Activated T-helper 2 cell treated with anti-CD3 and anti-CD28 coated beads, Interferon-gamma antibody, Interleukin-2, Interleukin-4, amounts not matched to agents 10 μg/mL and 5 μg/mL and 100 μg/mL, durations not matched to agents 14 hours and 24 hours and 36 hours (primary cell): ENCODE measurements around the gene MACROH2A1. TPM values are rescaled to one million over a fixed set of nuclear protein-coding genes. Genes with fewer than 3 reads are reported as not detected.

ENCODE experiments used
- DNase-seq: peaks from one replicate; pipeline ENCODE4 v3.0.0; 2021; ENCODE audit warnings: low spot score
- H3K27ac Mint-ChIP-seq: one replicate; pipeline ENCODE4 v1.8.0; 2021; ENCODE audit warnings: mixed read lengths
- H3K27me3 Mint-ChIP-seq: one replicate; pipeline ENCODE4 v1.8.0; 2021; ENCODE audit warnings: low read depth, mixed read lengths
- H3K36me3 Mint-ChIP-seq: one replicate; pipeline ENCODE4 v1.8.0; 2021; ENCODE audit warnings: low read depth, mixed read lengths
- H3K4me1 Mint-ChIP-seq: one replicate; pipeline ENCODE4 v1.8.0; 2021; ENCODE audit warnings: low read depth, mixed read lengths
- H3K4me3 Mint-ChIP-seq: one replicate; pipeline ENCODE4 v1.8.0; 2021; ENCODE audit warnings: low read depth, mild to moderate bottlenecking, moderate library complexity, mixed read lengths
- H3K9me3 Mint-ChIP-seq: one replicate; pipeline ENCODE4 v1.8.0; 2021; ENCODE audit warnings: mixed read lengths
- intact Hi-C: fragments of 100-400 bp; cut with micrococcal nuclease; formaldehyde crosslinking; loops from one replicate; pipeline ENCODE4 v1.15.1; 2023
- total RNA-seq: library from RNA; stranded (reverse); gene quantifications from 2 replicates; pipeline ENCODE4 v1.2.3, GENCODE V29; 2022

Gene MACROH2A1
- total RNA-seq, 1 donor from 2014 or later: 285 TPM

DNA sequence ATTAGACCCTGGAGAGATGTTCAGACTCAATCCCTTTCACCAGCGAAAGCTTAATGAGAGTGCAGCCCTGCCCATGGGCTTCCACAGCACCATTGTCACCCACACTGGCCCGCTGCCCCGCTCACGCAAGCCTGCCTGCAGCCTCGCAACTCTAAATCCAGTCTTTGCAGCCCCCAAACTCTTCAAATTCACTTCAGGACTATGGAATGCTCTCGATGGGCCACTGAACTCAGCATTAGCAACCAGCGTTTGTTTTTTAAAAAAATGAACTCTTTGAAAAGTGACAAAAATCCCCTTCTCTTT lies 31.1 kb upstream of the MACROH2A1 start:
- Mint-ChIP-seq H3K9me3 (peaks cover 9% of the 10 kb centered on the region), H3K27me3 (peaks cover 14% of the 10 kb centered on the region), H3K4me3 (no peak overlapping the region), H3K36me3 (no peaks in the 10 kb centered on the region), H3K27ac (no peak overlapping the region), H3K4me1 (peaks cover 7% of the 10 kb centered on the region)
- intact Hi-C loops: no loop called here
- no peak for DNase-seq

DNA sequence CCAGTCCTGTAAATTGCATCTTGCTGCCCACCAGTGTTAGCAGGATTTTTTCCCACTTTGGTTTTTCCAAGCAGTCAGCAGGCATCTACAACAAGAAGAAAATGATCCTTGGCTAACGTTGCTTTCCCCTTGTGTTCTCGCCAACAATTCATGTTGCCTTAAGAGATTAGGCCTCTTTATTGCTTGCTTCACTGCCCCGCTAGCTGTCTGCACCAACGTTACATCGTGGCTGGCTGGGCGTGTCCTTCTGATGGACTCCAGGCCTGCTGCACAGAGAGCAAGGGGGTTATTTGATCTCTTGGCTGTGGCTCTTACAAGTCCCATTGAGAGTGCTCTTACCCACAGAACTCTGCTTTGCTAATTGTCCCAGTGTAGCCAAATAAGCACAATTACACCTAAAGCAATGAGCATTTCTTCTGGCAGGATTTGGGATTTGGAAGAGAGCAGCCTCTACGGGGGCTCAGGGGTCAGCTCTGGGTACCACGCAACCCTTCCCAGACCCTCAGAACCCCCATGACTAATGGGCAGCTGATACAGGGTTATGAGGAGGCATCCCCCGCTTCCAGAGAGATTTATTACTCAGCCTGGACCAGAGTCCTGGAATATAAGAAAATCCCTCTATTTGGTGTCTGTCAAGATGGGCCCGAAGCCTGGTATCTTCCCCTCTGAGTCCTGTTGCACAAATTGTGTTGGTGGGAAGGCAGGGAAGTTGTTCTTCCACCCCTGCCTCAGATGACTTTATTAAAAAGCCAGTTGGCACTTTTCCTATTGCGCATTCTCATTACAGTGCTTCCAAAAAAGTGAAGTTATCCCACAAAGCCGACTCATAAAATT lies 30.5 kb upstream of the MACROH2A1 start:
- no peak for DNase-seq
- Mint-ChIP-seq H3K27me3 (peaks cover 11% of the 10 kb centered on the region), H3K4me3 (no peak overlapping the region), H3K36me3 (no peaks in the 10 kb centered on the region), H3K4me1 (peaks cover 7% of the 10 kb centered on the region), H3K9me3 (peaks cover 9% of the 10 kb centered on the region), H3K27ac (no peak overlapping the region)
- intact Hi-C loops: no loop called here

DNA sequence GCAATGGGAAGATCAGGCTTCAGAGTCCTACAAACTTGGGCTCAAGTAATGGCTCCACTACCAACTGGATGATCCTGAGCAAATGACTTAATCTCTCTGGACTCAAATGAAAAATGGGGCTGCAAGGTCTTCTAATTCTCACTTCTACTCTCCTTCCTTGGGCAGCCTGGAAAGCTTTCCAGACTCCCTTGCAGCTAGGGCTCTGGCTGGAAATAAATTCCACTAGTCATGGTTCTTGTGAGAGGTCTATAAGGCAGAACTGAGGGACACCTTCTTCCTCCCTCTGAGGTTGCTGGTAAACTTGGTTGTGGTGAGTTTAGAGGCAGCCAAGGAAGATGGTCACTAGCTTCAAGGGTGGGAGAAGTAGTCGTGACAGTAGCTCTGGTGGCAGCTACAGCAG lies 29.6 kb upstream of the MACROH2A1 start:
- no peak overlapping the region for H3K27ac Mint-ChIP-seq
- no peak overlapping the region for H3K4me3 Mint-ChIP-seq
- peaks cover 7% of the 10 kb centered on the region for H3K27me3 Mint-ChIP-seq
- intact Hi-C loops: no loop called here
- peaks cover 9% of the 10 kb centered on the region for H3K9me3 Mint-ChIP-seq
- no peak for DNase-seq
- H3K4me1 Mint-ChIP-seq: peaks cover 9% of the 10 kb centered on the region
- H3K36me3 Mint-ChIP-seq: no peaks in the 10 kb centered on the region

DNA sequence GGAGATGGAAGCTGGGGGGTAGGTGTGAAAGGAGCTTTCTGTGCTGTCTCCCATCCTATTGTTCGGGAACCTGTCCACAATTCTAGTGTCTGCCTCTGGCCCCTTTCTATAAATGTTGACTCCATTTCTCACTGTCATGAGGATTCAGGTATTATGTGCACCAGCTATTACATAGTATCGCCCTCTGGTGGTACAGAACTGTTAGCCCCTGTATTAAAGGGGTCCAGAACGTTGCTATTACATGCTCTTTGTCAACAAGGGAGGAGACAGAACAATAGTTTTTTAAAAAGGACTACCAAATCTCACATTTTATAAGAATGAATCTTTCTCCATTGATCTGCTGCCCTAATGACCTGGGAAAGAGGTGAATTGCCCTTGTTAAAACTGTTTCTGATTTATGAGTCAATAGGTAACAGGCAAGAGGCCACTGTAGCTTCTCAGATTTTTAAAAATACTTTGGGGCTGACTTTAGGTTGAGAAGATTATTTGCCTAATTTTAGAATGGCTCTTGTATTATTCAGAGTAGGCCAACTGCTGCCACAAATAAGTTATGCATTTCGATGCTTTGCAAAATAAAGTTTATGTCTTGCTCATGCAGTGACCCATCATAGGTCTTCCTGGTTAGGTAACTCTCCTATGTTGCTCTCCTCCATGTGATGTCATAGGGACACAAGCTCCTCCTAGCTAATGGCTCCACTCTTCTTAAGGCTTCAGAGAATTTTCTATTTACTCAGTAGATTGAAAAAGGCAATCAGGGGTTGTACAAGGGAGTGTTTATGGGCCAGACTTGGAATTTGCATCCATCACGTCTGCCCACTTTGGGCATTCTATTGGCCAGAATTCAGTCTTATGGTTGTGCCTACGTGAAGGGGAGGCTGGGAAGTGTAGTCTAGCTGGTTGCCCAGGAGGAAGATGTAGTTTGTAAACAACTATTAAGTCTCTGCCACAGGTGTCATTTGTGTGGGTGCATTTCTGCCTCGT lies 27.4 kb upstream of the MACROH2A1 start:
- Mint-ChIP-seq H3K27ac (peak overlapping the region; percentile 38), H3K4me3 (no peak overlapping the region), H3K27me3 (peaks cover 11% of the 10 kb centered on the region), H3K36me3 (no peaks in the 10 kb centered on the region), H3K4me1 (peaks cover 9% of the 10 kb centered on the region), H3K9me3 (peaks cover 9% of the 10 kb centered on the region)
- intact Hi-C loops: loop anchor here (2.0 kb wide), 1 partner anchor 28 kb away; the partner anchor contains the start of gene MACROH2A1
- peak; percentile 19 for DNase-seq

DNA sequence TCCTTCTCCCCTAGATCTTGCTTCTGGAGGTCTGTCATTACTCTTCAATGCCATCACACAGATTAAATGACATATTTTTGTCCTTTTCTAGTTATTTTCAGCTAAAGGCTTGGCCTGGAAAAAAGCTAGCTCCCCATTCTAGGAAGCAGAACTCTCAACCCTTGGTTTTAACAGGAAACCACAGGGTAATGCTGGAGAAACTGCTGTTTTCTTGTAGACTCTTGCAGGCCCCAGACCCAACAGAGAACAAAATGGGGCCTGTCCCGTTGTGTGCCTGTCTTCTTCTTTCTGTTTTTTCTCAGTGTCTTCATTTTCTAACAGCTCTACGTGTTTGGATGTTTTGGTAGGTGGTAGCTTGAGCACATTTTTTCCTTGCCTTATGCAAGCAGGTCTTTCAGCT lies 26.6 kb upstream of the MACROH2A1 start:
- peaks cover 17% of the 10 kb centered on the region for H3K27me3 Mint-ChIP-seq
- H3K27ac Mint-ChIP-seq: peak overlapping the region; percentile 38
- intact Hi-C loops: loop anchor here (2.0 kb wide), 1 partner anchor 27 kb away; the partner anchor contains the start of gene MACROH2A1
- no peak overlapping the region for H3K4me3 Mint-ChIP-seq
- no peaks in the 10 kb centered on the region for H3K36me3 Mint-ChIP-seq
- no peak for DNase-seq
- H3K9me3 Mint-ChIP-seq: peaks cover 9% of the 10 kb centered on the region
- peaks cover 9% of the 10 kb centered on the region for H3K4me1 Mint-ChIP-seq

DNA sequence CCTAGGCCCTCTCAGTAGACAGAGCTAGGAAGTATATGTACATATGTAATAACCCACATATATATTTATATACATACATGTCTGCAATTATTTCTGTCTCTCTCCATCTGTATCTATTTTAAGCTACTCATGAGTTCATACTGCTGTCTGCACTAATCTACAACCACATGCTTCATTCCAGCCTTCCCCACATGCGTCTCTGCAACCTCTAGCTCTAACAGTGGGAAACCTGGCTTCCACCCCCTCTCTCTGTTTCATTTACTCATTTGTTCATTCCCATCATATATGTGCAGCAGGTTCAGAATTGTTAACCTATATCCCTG lies 24.8 kb upstream of the MACROH2A1 start:
- H3K27me3 Mint-ChIP-seq: peaks cover 31% of the 10 kb centered on the region
- DNase-seq: no peak
- H3K36me3 Mint-ChIP-seq: no peaks in the 10 kb centered on the region
- intact Hi-C loops: no loop called here
- no peak overlapping the region for H3K4me3 Mint-ChIP-seq
- H3K27ac Mint-ChIP-seq: no peak overlapping the region
- H3K4me1 Mint-ChIP-seq: peaks cover 9% of the 10 kb centered on the region
- peaks cover 6% of the 10 kb centered on the region for H3K9me3 Mint-ChIP-seq

DNA sequence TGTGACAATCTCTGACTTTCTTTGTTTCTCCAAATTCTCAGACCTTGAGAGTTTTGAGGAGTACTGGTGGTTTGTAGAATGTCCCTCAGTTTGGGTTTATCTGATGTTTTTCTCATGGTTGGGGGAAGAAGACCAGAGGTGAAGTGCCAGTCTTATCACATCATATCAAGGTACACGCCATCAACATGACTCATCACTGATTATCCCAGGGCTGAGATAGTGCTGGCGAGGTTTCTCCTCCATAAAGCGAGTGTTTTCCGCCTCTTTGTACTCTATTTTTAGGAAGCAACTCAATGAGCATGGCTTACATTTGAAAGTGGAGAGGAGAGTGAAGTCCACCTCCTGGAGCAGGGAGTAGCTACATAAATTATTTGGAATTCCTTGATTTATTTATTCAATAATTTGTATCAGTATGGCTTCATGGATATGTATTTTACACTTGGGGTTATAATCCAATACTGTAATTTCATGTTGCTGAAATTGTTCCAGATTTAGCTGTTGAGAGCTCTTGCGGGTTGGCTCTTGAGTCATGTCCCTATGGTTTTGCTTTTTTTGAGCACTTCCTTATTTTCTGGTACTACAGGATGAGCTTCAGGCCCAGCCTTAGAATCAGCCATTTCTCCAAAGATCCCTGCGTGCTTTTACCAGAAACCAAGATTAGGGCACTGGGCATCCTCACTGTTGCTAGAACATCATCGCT lies 24.3 kb upstream of the MACROH2A1 start:
- H3K4me3 Mint-ChIP-seq: no peak overlapping the region
- intact Hi-C loops: no loop called here
- DNase-seq: no peak
- H3K27me3 Mint-ChIP-seq: peaks cover 33% of the 10 kb centered on the region
- H3K36me3 Mint-ChIP-seq: no peaks in the 10 kb centered on the region
- peaks cover 9% of the 10 kb centered on the region for H3K4me1 Mint-ChIP-seq
- H3K9me3 Mint-ChIP-seq: peaks cover 1% of the 10 kb centered on the region
- no peak overlapping the region for H3K27ac Mint-ChIP-seq

DNA sequence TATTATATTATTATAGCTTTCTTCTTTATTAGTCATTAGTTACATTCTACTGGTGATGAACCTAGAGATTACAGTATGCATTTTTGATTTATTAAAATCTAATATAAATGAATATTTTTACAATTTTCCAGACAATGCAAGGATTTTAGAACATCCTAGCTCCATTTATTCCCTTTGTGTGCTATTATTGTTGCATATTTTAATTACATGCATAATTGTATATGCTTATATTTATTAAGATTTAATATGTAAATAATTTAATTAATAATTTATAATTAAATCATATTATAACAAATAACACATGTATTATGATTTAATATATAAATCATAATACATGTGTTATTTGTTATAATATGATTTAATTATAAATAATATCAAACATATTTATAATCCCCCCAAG lies 23.4 kb upstream of the MACROH2A1 start:
- no peak for DNase-seq
- peaks cover 37% of the 10 kb centered on the region for H3K27me3 Mint-ChIP-seq
- no peaks in the 10 kb centered on the region for H3K9me3 Mint-ChIP-seq
- H3K4me3 Mint-ChIP-seq: no peak overlapping the region
- H3K36me3 Mint-ChIP-seq: no peaks in the 10 kb centered on the region
- H3K4me1 Mint-ChIP-seq: peaks cover 9% of the 10 kb centered on the region
- no peak overlapping the region for H3K27ac Mint-ChIP-seq
- intact Hi-C loops: no loop called here

DNA sequence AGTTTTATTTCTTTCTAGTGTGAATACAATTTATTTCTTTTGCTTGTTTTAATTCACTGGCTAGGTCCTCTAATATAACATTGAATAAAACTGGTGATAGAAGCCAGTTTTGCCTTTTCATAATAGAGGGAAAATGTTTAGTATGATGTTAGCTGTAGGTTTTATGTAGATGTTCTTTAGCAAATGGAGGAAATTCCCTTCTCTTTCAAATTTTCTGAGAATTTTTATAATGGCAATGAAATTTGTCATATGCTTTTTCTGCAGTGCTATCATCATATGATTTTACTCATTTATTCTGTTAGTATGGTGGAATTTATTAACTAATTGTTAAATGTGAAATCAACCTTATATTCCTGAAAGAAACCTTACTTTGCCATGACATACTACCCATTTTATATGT lies 18.1 kb upstream of the MACROH2A1 start:
- intact Hi-C loops: no loop called here
- Mint-ChIP-seq H3K36me3 (no peaks in the 10 kb centered on the region), H3K27ac (no peak overlapping the region), H3K4me3 (no peak overlapping the region), H3K27me3 (peaks cover 69% of the 10 kb centered on the region), H3K4me1 (no peaks in the 10 kb centered on the region), H3K9me3 (no peaks in the 10 kb centered on the region)
- DNase-seq: no peak

DNA sequence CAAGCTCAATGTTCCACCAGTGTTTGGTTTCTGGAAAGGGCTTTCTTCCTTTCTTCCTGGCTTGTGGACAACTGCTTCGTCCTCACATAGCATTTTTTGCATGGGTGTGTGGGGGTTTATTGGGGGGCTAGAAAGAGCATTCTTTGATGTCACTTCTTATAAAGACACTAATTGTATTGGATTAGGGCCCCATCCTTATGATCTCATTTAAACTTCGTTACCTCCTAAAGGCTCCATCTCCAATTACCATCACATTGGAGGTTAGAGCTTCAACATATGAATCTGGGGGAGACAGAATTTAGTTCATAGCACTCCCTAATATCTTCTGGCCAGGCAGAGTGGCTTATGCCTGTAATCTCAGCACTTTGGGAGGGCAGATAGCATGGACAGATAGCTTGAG lies 6.1 kb upstream of the MACROH2A1 start:
- intact Hi-C loops: no loop called here

DNA sequence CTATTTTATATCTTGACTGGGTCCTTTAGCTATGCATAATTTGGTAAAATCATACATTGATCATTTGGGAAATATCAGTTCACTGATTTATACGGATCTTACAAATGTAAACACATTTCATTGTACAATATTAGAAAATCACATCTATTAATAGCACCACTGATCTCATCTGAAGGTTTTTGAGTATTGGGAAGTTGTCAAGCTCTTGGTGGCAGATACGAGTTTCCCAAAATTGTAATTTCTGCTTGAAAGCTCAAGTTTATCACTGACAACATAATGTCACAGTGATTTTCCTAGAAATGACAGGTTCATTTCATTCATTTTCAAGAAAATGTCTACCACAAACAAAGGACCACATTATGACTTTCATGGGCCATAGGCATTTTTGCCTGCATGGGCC lies 3.0 kb upstream of the MACROH2A1 start:
- Mint-ChIP-seq H3K27ac (no peak overlapping the region), H3K27me3 (peaks cover 22% of the 10 kb centered on the region), H3K4me1 (peaks cover 17% of the 10 kb centered on the region), H3K4me3 (no peak overlapping the region), H3K9me3 (peaks cover 5% of the 10 kb centered on the region), H3K36me3 (peaks cover 12% of the 10 kb centered on the region)
- intact Hi-C loops: no loop called here
- no peak for DNase-seq

More for the DNA sequence above, 6.1 kb upstream of the MACROH2A1 start:
- Mint-ChIP-seq H3K27me3 (peaks cover 27% of the 10 kb centered on the region), H3K36me3 (no peaks in the 10 kb centered on the region), H3K4me1 (peaks cover 2% of the 10 kb centered on the region), H3K9me3 (peaks cover 5% of the 10 kb centered on the region), H3K4me3 (no peak overlapping the region), H3K27ac (no peak overlapping the region)
- no peak for DNase-seq

DNA sequence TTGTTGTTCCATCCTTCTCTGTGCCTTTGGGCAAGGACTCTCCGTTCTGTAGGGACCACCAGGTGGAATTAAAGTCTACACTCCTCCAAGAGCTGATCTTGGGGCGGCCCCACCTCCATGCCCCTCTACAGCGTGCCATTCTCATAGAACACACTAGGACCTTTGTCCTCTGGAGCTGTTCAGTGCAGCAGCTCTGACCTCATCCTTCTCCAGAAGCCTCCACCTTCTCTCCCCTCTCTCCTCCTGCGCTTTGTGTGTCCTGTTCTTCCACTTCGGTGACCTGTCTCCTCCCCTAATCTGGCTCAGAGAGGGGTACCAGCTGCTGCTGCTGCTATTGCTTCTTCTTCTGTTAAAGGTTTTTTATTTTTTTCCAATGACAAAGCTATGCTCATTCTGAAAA lies 1.8 kb upstream of the MACROH2A1 start:
- H3K27me3 Mint-ChIP-seq: peaks cover 13% of the 10 kb centered on the region
- H3K4me3 Mint-ChIP-seq: peak overlapping the region; percentile 34
- peaks cover 28% of the 10 kb centered on the region for H3K4me1 Mint-ChIP-seq
- H3K9me3 Mint-ChIP-seq: peaks cover 5% of the 10 kb centered on the region
- H3K27ac Mint-ChIP-seq: peak overlapping the region; percentile 42
- intact Hi-C loops: no loop called here
- H3K36me3 Mint-ChIP-seq: peaks cover 18% of the 10 kb centered on the region
- DNase-seq: no peak
